Uterus (tissue), 2 donors: ENCODE results near the gene PPP1R9A.

Source experiments
- CTCF ChIP-seq, 4 experiments: fragments of 200-600 bp in 2 of 4; fragments of 450-650 bp in 2 of 4; sonication (generic) in 2 of 4; IDR thresholded peaks; one replicate each; pipeline ENCODE4 v1.5.1; 2016 to 2019; ENCODE audit warnings: antibody characterized with exemption in 4 of 4, mild to moderate bottlenecking in 2 of 4, moderate library complexity in 1 of 4
- POLR2A ChIP-seq, 2 donors: fragments of 450-650 bp; IDR thresholded peaks; one replicate each; pipeline ENCODE4 v1.6.1; 2016; ENCODE audit warnings: antibody characterized with exemption in 2 of 2, mild to moderate bottlenecking in 1 of 2, moderate library complexity in 1 of 2

- TF ChIP-seq CTCF (IDR thresholded peaks at IDR 0.05) = no peak
- TF ChIP-seq POLR2A (IDR thresholded peaks at IDR 0.05) = no peak
These were observed 34.2 kb upstream of the PPP1R9A start for GRCh38 chr7:94873239-94873638.
